GM23338 (cell line): ENCODE results near the gene CENPK. TPM values are rescaled to one million over a fixed set of nuclear protein-coding genes. Genes with fewer than 3 reads are reported as not detected.

Source experiments
- ATAC-seq: fragments of 200-7000 bp; cut with Tn5 transposase; 3 replicates; pipeline ENCODE4 v1.9.1; 2020
- DNase-seq: peaks from one replicate; pipeline ENCODE4 v3.0.0-alpha.2; 2015; ENCODE audit warnings: low spot score
- H2AFZ ChIP-seq: fragments of 200-600 bp; sonication (generic); 2 replicates; pipeline ENCODE4 v1.8.0; 2016; ENCODE audit warnings: antibody characterized with exemption, mild to moderate bottlenecking, moderate library complexity
- H3F3A ChIP-seq: fragments of 200-600 bp; sonication (generic); replicated peaks from 2 replicates; pipeline ENCODE4 v1.8.0; 2017; ENCODE audit warnings: antibody characterized with exemption, mixed run types, low read depth
- H3K27ac ChIP-seq: fragments of 200-600 bp; sonication (generic); 2 replicates; pipeline ENCODE4 v1.6.1; 2016; ENCODE audit warnings: low read depth
- H3K27me3 ChIP-seq: fragments of 200-600 bp; sonication (generic); 2 replicates; pipeline ENCODE4 v1.8.0; 2016; ENCODE audit warnings: mild to moderate bottlenecking, mixed run types, moderate library complexity; ENCODE audit not compliant: insufficient read depth
- H3K36me3 ChIP-seq: fragments of 200-600 bp; sonication (generic); 2 replicates; pipeline ENCODE4 v1.8.0; 2016; ENCODE audit warnings: mild to moderate bottlenecking; ENCODE audit not compliant: insufficient read depth
- H3K4me1 ChIP-seq: fragments of 200-600 bp; sonication (generic); 2 replicates; pipeline ENCODE4 v1.8.0; 2016; ENCODE audit warnings: mild to moderate bottlenecking, moderate library complexity; ENCODE audit not compliant: insufficient read depth
- H3K4me2 ChIP-seq: fragments of 200-600 bp; sonication (generic); 2 replicates; pipeline ENCODE4 v1.7.1; 2017; ENCODE audit warnings: mixed run types
- H3K4me3 ChIP-seq: fragments of 200-600 bp; sonication (generic); 2 replicates; pipeline ENCODE4 v1.6.1; 2016; ENCODE audit warnings: mixed run types
- H3K79me2 ChIP-seq: fragments of 200-600 bp; sonication (generic); replicated peaks from 2 replicates; pipeline ENCODE4 v1.8.0; 2017; ENCODE audit warnings: mild to moderate bottlenecking; ENCODE audit not compliant: insufficient read depth
- H3K9me2 ChIP-seq: fragments of 200-600 bp; sonication (generic); 2 replicates; pipeline ENCODE4 v1.8.0; 2017; ENCODE audit not compliant: insufficient read depth
- H4K20me1 ChIP-seq: fragments of 200-600 bp; sonication (generic); replicated peaks from 2 replicates; pipeline ENCODE4 v1.8.0; 2017; ENCODE audit warnings: mild to moderate bottlenecking; ENCODE audit not compliant: insufficient read depth
- H3K27ac Mint-ChIP-seq: 2 replicates; pipeline ENCODE4 v1.8.0; 2020; ENCODE audit warnings: inconsistent platforms, mild to moderate bottlenecking, moderate library complexity, mixed read lengths
- H3K27me3 Mint-ChIP-seq: 3 replicates; pipeline ENCODE4 v1.8.0; 2022; ENCODE audit warnings: low read depth, mild to moderate bottlenecking, moderate library complexity, mixed read lengths, inconsistent platforms; ENCODE audit not compliant: insufficient read depth, poor library complexity
- H3K36me3 Mint-ChIP-seq: 3 replicates; pipeline ENCODE4 v1.8.0; 2021; ENCODE audit warnings: low read depth, mild to moderate bottlenecking, inconsistent platforms, moderate library complexity, mixed read lengths
- H3K4me1 Mint-ChIP-seq: 3 replicates; pipeline ENCODE4 v1.8.0; 2020; ENCODE audit warnings: mild to moderate bottlenecking, inconsistent platforms, mixed read lengths
- H3K4me3 Mint-ChIP-seq: 3 replicates; pipeline ENCODE4 v1.8.0; 2021; ENCODE audit warnings: moderate library complexity, mild to moderate bottlenecking, inconsistent platforms, mixed read lengths
- H3K9me3 Mint-ChIP-seq: 3 replicates; pipeline ENCODE4 v1.8.0; 2020; ENCODE audit warnings: moderate library complexity, mild to moderate bottlenecking, inconsistent platforms, mixed read lengths
- EZH2phosphoT487 ChIP-seq: fragments of 200-600 bp; sonication (generic); IDR thresholded peaks from one replicate; pipeline ENCODE4 v1.8.1; 2018; ENCODE audit warnings: antibody characterized with exemption; ENCODE audit not compliant: unreplicated experiment
- JUNB ChIP-seq: IDR thresholded peaks from one replicate; pipeline ENCODE4 v1.6.1; 2016; ENCODE audit warnings: antibody characterized with exemption; ENCODE audit not compliant: unreplicated experiment
- NANOG ChIP-seq: IDR thresholded peaks from 2 replicates; pipeline ENCODE4 v1.6.1; 2016; ENCODE audit warnings: antibody characterized with exemption, borderline replicate concordance
- POLR2AphosphoS5 ChIP-seq: IDR thresholded peaks from 2 replicates; pipeline ENCODE4 v1.6.1; 2016; ENCODE audit warnings: antibody characterized with exemption, low read depth
- ZNF114 ChIP-seq: fragments of 250-450 bp; sonication (Bioruptor Pico); IDR thresholded peaks from 2 replicates; pipeline ENCODE4 v1.5.0; 2020; ENCODE audit warnings: mild to moderate bottlenecking, moderate library complexity
- ZNF331 ChIP-seq: fragments of 250-450 bp; sonication (Bioruptor Pico); IDR thresholded peaks from 2 replicates; pipeline ENCODE4 v1.5.0; 2020; ENCODE audit warnings: low read depth, mild to moderate bottlenecking, moderate library complexity
- polyA plus RNA-seq: library from polyadenylated mRNA; unstranded; fragments of >200 nt; fragmentation: Nextera tagmentation; extraction: Ambion mirVana; gene quantifications from 2 replicates; pipeline ENCODE4 v1.2.1, GENCODE V29; 2016
- total RNA-seq: library from RNA; depleted of rRNA; stranded (reverse); fragments of >200 nt; shearing (Covaris generic); gene quantifications from 2 replicates; pipeline ENCODE4 v1.2.3, GENCODE V29; 2014
- TF ChIP-seq, protein P1 (sequence below), 2 experiments: fragments of 200-600 bp in 1 of 2; sonication (generic) in 1 of 2; conservative IDR thresholded peaks; 2 replicates each; pipeline versions ENCODE4 v1.5.1 to v1.6.1; 2016 to 2017; ENCODE audit warnings: antibody characterized with exemption in 2 of 2, low read depth in 2 of 2, mild to moderate bottlenecking in 2 of 2, moderate library complexity in 1 of 2
- TF ChIP-seq, protein P2 (sequence below): fragments of 250-450 bp; sonication (Bioruptor Pico); IDR thresholded peaks from 2 replicates; pipeline ENCODE4 v1.5.0; 2020; ENCODE audit warnings: mild to moderate bottlenecking, moderate library complexity

CENPK gene
- total and polyA plus RNA-seq, 2 experiments from 2014 or later, result 50.2 to 137 TPM

DNA sequence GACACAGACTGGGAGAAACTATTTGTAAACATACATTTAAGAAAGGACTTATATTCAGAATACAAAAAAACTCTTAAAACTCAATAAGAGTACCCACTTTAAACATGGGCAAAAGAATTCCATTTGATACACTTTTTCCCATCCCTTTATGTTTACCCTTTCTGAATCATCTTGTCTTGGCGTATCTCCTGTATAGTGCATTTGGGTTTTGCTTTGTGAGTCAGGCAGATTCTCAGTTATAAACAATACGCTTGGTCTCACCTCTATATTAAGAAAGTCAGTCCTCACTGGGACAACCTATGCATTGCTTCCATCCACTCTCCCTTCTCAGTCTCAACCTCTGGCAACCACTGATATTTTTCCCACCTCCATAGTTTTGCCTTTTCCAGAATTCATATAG, 54.0 kb downstream of the CENPK start:
- Histone ChIP-seq H2AFZ (no peak overlapping the region), H3K4me1 (no peaks in the 10 kb centered on the region), H3K27ac (no peak overlapping the region), H4K20me1 (no peaks in the 10 kb centered on the region), H3K9me2 (no peaks in the 10 kb centered on the region), H3K27me3 (no peaks in the 10 kb centered on the region), H3F3A (no peaks in the 10 kb centered on the region), H3K4me3 (no peak overlapping the region), H3K36me3 (no peaks in the 10 kb centered on the region), H3K79me2 (no peaks in the 10 kb centered on the region), H3K4me2 (no peak overlapping the region)
- TF ChIP-seq NANOG, result no peak
- TF ChIP-seq, protein P1, sequence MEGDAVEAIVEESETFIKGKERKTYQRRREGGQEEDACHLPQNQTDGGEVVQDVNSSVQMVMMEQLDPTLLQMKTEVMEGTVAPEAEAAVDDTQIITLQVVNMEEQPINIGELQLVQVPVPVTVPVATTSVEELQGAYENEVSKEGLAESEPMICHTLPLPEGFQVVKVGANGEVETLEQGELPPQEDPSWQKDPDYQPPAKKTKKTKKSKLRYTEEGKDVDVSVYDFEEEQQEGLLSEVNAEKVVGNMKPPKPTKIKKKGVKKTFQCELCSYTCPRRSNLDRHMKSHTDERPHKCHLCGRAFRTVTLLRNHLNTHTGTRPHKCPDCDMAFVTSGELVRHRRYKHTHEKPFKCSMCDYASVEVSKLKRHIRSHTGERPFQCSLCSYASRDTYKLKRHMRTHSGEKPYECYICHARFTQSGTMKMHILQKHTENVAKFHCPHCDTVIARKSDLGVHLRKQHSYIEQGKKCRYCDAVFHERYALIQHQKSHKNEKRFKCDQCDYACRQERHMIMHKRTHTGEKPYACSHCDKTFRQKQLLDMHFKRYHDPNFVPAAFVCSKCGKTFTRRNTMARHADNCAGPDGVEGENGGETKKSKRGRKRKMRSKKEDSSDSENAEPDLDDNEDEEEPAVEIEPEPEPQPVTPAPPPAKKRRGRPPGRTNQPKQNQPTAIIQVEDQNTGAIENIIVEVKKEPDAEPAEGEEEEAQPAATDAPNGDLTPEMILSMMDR (conservative IDR thresholded peaks at IDR 0.05; ENCODE audit: low read depth in 2 of 2), result no peak
- no peak for TF ChIP-seq POLR2AphosphoS5
- no peak for TF ChIP-seq ZNF114 (CRISPR knock-in tag)
- TF ChIP-seq EZH2phosphoT487, result no peak
- TF ChIP-seq, protein P2, sequence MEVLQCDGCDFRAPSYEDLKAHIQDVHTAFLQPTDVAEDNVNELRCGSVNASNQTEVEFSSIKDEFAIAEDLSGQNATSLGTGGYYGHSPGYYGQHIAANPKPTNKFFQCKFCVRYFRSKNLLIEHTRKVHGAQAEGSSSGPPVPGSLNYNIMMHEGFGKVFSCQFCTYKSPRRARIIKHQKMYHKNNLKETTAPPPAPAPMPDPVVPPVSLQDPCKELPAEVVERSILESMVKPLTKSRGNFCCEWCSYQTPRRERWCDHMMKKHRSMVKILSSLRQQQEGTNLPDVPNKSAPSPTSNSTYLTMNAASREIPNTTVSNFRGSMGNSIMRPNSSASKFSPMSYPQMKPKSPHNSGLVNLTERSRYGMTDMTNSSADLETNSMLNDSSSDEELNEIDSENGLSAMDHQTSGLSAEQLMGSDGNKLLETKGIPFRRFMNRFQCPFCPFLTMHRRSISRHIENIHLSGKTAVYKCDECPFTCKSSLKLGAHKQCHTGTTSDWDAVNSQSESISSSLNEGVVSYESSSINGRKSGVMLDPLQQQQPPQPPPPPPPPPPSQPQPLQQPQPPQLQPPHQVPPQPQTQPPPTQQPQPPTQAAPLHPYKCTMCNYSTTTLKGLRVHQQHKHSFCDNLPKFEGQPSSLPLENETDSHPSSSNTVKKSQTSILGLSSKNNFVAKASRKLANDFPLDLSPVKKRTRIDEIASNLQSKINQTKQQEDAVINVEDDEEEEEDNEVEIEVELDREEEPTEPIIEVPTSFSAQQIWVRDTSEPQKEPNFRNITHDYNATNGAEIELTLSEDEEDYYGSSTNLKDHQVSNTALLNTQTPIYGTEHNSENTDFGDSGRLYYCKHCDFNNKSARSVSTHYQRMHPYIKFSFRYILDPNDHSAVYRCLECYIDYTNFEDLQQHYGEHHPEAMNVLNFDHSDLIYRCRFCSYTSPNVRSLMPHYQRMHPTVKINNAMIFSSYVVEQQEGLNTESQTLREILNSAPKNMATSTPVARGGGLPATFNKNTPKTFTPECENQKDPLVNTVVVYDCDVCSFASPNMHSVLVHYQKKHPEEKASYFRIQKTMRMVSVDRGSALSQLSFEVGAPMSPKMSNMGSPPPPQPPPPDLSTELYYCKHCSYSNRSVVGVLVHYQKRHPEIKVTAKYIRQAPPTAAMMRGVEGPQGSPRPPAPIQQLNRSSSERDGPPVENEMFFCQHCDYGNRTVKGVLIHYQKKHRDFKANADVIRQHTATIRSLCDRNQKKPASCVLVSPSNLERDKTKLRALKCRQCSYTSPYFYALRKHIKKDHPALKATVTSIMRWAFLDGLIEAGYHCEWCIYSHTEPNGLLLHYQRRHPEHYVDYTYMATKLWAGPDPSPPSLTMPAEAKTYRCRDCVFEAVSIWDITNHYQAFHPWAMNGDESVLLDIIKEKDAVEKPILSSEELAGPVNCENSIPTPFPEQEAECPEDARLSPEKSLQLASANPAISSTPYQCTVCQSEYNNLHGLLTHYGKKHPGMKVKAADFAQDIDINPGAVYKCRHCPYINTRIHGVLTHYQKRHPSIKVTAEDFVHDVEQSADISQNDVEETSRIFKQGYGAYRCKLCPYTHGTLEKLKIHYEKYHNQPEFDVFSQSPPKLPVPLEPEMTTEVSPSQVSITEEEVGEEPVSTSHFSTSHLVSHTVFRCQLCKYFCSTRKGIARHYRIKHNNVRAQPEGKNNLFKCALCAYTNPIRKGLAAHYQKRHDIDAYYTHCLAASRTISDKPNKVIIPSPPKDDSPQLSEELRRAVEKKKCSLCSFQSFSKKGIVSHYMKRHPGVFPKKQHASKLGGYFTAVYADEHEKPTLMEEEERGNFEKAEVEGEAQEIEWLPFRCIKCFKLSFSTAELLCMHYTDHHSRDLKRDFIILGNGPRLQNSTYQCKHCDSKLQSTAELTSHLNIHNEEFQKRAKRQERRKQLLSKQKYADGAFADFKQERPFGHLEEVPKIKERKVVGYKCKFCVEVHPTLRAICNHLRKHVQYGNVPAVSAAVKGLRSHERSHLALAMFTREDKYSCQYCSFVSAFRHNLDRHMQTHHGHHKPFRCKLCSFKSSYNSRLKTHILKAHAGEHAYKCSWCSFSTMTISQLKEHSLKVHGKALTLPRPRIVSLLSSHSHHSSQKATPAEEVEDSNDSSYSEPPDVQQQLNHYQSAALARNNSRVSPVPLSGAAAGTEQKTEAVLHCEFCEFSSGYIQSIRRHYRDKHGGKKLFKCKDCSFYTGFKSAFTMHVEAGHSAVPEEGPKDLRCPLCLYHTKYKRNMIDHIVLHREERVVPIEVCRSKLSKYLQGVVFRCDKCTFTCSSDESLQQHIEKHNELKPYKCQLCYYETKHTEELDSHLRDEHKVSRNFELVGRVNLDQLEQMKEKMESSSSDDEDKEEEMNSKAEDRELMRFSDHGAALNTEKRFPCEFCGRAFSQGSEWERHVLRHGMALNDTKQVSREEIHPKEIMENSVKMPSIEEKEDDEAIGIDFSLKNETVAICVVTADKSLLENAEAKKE (CRISPR knock-in tag), result no peak
- TF ChIP-seq JUNB, result no peak
- TF ChIP-seq ZNF331 (CRISPR knock-in tag), result no peak
- DNase-seq (no peak), ATAC-seq (no peak)
- no peaks in the 10 kb centered on the region for H3K9me3 Mint-ChIP-seq
- no peak overlapping the region for H3K4me3 Mint-ChIP-seq
- no peaks in the 10 kb centered on the region for H3K27me3 Mint-ChIP-seq
- H3K27ac Mint-ChIP-seq, result no peak overlapping the region
- H3K36me3 Mint-ChIP-seq, result no peaks in the 10 kb centered on the region
- no peaks in the 10 kb centered on the region for H3K4me1 Mint-ChIP-seq
